Measurements from ENCODE around the gene VPS72. TPM values are rescaled to one million over a fixed set of nuclear protein-coding genes. Genes with fewer than 3 reads are reported as not detected.
A peak's percentile ranks its signal among the peaks of the same experiment; 100 is the strongest.

The VPS72 gene
- polyA plus RNA-seq, 1 donor (not counting 4 experiments of a cell fraction or from before 2014, with no cell fraction given), result 69.9 TPM

DNA sequence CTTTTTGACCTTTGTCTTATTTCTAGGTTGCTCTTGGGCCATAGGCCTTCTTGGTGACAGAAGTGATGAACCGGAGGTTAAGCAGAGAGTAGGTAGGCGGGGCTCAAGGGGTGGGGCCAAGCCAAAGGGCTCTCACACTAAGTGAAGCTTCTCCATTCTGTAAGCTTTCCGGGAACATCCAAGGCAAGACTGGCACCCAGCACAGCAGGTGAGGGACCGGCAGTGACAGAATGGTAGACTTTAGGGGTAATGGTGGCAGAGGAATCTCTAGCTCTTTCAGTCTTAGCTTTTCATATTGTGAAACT, 33.5 kb downstream of the VPS72 start, which contains the start of gene TNFAIP8L2:
Gene TNFAIP8L2, plus strand, starts transcription at position 135 of the 305 bp plus-strand sequence. CDS start 2,049 bp downstream, outside the sequence.
- FAIRE-seq (no peak), DNase-seq (ENCODE audit: low read depth, low spot score) (no peak)
- Histone ChIP-seq H3K36me3 (ENCODE audit: control insufficient read depth in 2 of 2, extremely low read depth in 1 of 2, insufficient read depth in 2 of 2, low read length in 2 of 2) (peaks cover 10 to 19% of the 10 kb centered on the region in 2 experiments), H3K9me3 (ENCODE audit: control insufficient read depth, low read depth, low read length) (no peaks in the 10 kb centered on the region), H3K27ac (ENCODE audit: control insufficient read depth, insufficient read depth, low read length) (no peak within 1 kb of the TSS), H2AFZ (ENCODE audit: control insufficient read depth, low read length) (no peak within 1 kb of the TSS), H3K27me3 (ENCODE audit: control insufficient read depth, extremely low read depth, insufficient read depth, low read length) (no peaks in the 10 kb centered on the region), H3K4me3 (ENCODE audit: control insufficient read depth in 2 of 3, extremely low read depth in 1 of 3, insufficient read depth in 2 of 3, low read depth in 1 of 3, low read length in 3 of 3) (no peak within 1 kb of the TSS), H3K4me2 (ENCODE audit: control insufficient read depth, extremely low read depth, insufficient read depth, low read depth, low read length) (no peak within 1 kb of the TSS), H4K20me1 (ENCODE audit: control insufficient read depth, extremely low read depth, insufficient read depth, low read length) (no peaks in the 10 kb centered on the region), H3K4me1 (ENCODE audit: control insufficient read depth, extremely low read depth, insufficient read depth, low read length) (peaks cover 3% of the 10 kb centered on the region), H3K9ac (ENCODE audit: control insufficient read depth, extremely low read depth, insufficient read depth, low read length) (no peak within 1 kb of the TSS), H3K79me2 (ENCODE audit: control insufficient read depth, insufficient read depth, low read length) (no peaks in the 10 kb centered on the region), H3K9me1 (ENCODE audit: control insufficient read depth, extremely low read depth, insufficient read depth, low read length) (no peaks in the 10 kb centered on the region)
- dilution Hi-C loops (cut with MboI; ENCODE audit: extremely low pct_ligation_motif_present, low sequenced_read_pairs), result no loop called here
- TF ChIP-seq, protein P1, sequence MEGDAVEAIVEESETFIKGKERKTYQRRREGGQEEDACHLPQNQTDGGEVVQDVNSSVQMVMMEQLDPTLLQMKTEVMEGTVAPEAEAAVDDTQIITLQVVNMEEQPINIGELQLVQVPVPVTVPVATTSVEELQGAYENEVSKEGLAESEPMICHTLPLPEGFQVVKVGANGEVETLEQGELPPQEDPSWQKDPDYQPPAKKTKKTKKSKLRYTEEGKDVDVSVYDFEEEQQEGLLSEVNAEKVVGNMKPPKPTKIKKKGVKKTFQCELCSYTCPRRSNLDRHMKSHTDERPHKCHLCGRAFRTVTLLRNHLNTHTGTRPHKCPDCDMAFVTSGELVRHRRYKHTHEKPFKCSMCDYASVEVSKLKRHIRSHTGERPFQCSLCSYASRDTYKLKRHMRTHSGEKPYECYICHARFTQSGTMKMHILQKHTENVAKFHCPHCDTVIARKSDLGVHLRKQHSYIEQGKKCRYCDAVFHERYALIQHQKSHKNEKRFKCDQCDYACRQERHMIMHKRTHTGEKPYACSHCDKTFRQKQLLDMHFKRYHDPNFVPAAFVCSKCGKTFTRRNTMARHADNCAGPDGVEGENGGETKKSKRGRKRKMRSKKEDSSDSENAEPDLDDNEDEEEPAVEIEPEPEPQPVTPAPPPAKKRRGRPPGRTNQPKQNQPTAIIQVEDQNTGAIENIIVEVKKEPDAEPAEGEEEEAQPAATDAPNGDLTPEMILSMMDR (optimal IDR thresholded peaks at IDR 0.05 in 1 of 3, IDR thresholded peaks at IDR 0.05 in 1 of 3, conservative IDR thresholded peaks at IDR 0.05 in 1 of 3; ENCODE audit: extremely low read depth in 1 of 3, insufficient read depth in 2 of 3, low read length in 3 of 3), result no peak
- no peak for TF ChIP-seq EZH2 (IDR thresholded peaks at IDR 0.05; ENCODE audit: low read length)

DNA sequence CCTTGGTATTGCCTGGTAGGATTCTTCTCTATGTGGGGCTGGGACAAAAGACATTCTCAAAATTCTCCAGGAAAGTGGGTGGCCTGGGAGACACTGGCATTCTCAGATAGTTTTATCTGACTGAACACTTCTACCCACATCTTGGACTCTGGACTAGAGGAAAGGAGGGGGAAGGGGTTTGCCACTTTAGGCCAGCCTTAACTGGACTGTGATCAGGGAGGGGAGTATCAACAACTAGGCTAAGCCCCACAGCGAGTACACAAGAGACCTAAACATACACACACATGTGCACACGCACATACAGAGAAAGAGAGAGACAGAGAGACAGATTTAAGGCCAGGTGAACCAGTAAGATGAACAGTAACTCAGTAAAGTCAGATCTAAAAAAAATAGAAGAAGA, 42.3 kb downstream of the VPS72 start:
- TF ChIP-seq EZH2 (IDR thresholded peaks at IDR 0.05; ENCODE audit: low read length), result no peak
- TF ChIP-seq, protein P1 (optimal IDR thresholded peaks at IDR 0.05 in 1 of 3, IDR thresholded peaks at IDR 0.05 in 1 of 3, conservative IDR thresholded peaks at IDR 0.05 in 1 of 3; ENCODE audit: extremely low read depth in 1 of 3, insufficient read depth in 2 of 3, low read length in 3 of 3), result no peak
- Histone ChIP-seq H3K4me1 (ENCODE audit: control insufficient read depth, extremely low read depth, insufficient read depth, low read length) (peaks cover 15% of the 10 kb centered on the region), H3K36me3 (ENCODE audit: control insufficient read depth in 2 of 2, extremely low read depth in 1 of 2, insufficient read depth in 2 of 2, low read length in 2 of 2) (no peaks in the 10 kb centered on the region), H4K20me1 (ENCODE audit: control insufficient read depth, extremely low read depth, insufficient read depth, low read length) (no peaks in the 10 kb centered on the region), H3K27ac (ENCODE audit: control insufficient read depth, insufficient read depth, low read length) (no peak overlapping the region), H2AFZ (ENCODE audit: control insufficient read depth, low read length) (no peak overlapping the region), H3K9ac (ENCODE audit: control insufficient read depth, extremely low read depth, insufficient read depth, low read length) (peak overlapping the region; percentile 78), H3K9me3 (ENCODE audit: control insufficient read depth, low read depth, low read length) (no peaks in the 10 kb centered on the region), H3K4me3 (ENCODE audit: control insufficient read depth in 2 of 3, extremely low read depth in 1 of 3, insufficient read depth in 2 of 3, low read depth in 1 of 3, low read length in 3 of 3) (no peak overlapping the region), H3K79me2 (ENCODE audit: control insufficient read depth, insufficient read depth, low read length) (no peaks in the 10 kb centered on the region), H3K9me1 (ENCODE audit: control insufficient read depth, extremely low read depth, insufficient read depth, low read length) (no peaks in the 10 kb centered on the region), H3K4me2 (ENCODE audit: control insufficient read depth, extremely low read depth, insufficient read depth, low read depth, low read length) (no peak overlapping the region), H3K27me3 (ENCODE audit: control insufficient read depth, extremely low read depth, insufficient read depth, low read length) (peaks cover 15% of the 10 kb centered on the region)
- DNase-seq (ENCODE audit: low read depth, low spot score), result no peak
- FAIRE-seq, result no peak
- dilution Hi-C loops (cut with MboI; ENCODE audit: extremely low pct_ligation_motif_present, low sequenced_read_pairs), result no loop called here

Data from keratinocyte (primary cell).